HK-2 (cell line): ENCODE data around the gene TSHZ2.
"Not testable (repeated sequence)": the region's sequence is repeated elsewhere in the genome, so short reads cannot be mapped to it uniquely, and the experiment has no call there.

Experiments used
- DNase-seq: peaks from one replicate; pipeline ENCODE4 v3.0.0-alpha.2; 2018; ENCODE audit not compliant: unreplicated experiment

Gene TSHZ2

DNA sequence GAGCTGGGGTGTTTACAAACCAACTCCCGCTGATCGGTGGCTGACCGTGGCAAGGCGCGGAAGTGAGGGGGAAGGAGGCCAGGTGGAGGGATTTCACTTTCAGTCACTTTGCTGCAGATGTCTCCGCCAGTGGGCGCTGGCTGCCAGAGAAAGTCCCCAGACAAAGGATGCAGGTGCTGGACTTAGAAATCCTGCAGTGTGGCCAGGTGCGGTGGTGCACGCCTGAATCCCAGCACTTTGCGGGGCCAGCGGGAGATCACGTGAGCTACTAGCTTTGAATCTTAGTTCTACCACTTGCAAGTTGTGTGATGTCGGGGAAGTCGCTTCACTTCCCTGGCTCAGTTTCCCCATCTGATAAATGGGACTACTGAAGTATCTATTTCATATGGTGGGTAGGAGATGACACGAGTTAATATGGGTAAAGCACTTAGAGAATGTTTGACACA is 441.1 kb downstream of the TSHZ2 start:
- DNase-seq: peak; percentile 7

DNA sequence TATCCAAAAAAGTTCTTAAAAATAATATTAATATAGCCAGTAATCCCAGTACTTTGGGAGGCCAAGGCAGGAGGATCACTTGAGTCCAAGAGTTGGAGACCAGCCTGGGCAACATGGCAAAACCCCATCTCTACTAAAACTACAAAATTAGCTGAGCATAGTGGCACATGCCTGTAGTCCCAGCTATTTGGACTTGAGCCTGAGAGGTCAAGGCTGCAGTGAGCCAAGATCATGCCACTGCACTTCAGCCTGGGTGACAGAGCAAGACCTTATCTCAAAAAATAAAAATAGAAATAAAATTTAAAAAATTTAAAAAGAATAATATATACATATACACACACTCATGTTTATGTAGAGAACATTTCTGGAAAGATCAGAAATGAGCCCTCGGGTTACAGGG is 441.7 kb downstream of the TSHZ2 start:
- not testable (repeated sequence) for DNase-seq

DNA sequence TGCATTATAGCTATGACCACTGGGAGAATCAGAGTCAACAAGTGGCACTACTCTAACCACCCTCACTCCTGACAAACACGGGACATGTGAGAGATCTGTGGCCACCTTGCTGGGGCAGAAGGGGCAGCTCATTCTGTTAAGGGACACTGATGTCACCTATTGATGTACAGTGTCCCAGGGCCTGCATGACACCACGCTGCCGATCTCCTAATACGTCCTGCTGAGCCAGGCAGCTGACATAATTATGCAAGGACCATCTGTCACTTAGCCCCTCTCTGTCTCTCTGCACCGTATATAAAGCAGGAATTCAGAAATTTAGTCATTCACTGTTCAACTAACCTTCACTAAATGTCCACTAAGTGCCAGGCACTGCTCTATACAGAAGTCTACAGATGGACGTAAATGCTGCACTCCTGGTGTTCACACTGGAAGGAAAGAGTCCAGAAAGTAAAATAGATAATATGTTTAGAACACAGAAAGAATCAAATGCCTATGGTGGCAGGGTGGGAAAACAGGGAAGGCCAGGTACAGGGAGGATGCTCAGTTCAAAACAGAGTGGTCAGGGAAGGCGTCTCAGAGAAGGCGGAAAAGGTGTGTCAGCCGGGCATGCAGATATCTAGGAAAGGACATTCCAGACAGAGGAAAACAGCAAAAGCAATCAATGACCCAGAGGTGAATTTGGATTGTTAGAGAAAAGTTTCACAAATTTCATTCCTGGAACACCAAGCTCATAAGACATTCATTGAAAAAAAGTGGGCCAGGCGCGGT is 447.7 kb downstream of the TSHZ2 start:
- DNase-seq: no peak

DNA sequence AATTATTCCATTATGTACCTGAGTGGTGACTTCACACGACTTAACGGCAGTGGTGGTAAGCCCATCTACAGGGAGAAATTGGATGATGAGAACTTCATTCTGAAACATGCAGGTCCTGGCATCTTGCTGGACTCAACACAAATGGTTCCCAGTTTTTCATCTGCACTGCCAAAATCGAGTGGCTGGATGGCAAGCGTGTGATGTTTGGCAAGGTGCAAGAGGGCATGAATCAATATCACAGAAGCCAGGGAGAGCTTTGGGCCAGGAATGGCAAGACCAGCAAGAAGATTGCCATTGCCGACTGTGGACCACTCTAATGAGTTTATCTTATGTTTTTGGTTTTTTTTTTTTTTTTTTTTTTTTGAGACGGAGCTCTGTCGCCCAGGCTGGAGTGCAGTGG is 449.2 kb downstream of the TSHZ2 start:
- DNase-seq: no peak

DNA sequence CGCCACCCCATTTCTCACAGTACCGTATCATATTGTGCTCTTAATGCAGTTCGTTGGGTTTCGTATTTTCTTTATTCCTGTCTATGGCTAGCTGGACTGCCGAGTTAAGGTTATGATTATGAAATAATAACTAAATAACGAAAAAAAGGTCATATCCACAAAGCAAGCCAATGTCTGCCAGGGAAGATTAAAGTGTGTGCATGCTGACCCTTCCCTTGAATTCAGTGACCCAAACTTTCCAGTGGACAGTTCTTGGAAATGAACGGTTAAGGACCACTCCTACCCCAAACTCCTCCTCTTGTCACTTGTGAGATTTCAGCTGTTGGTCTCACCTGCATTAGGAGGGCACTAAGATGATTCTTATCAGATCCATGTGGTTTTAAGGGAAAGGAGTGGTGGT is 449.9 kb downstream of the TSHZ2 start:
- DNase-seq: no peak

DNA sequence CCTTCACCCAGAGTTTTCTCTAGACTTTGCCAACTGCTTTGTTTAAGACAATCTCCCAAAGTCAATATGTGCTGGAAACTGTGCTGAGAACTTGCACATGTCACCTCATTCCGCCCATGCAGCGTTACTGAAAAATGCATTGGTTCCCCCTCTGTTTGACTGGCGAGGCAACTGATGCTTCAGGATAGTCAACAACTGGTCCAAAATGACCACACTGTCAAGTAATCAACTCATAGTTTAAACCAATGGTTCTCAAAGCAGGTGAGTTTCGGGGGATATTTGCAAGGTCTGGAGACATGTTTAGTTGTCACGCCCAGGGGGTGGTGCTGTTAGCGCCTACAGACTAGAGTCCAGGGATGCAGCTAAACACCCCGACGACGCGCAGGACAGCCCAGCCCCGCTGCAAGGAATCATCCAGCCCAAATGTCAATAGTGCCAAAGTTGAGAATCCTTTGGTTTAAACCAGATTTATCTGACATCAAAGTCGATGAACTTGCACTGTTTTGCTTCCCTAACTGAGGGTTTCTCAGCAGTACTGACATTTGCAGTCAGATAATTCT is 451.5 kb downstream of the TSHZ2 start:
- no peak for DNase-seq

DNA sequence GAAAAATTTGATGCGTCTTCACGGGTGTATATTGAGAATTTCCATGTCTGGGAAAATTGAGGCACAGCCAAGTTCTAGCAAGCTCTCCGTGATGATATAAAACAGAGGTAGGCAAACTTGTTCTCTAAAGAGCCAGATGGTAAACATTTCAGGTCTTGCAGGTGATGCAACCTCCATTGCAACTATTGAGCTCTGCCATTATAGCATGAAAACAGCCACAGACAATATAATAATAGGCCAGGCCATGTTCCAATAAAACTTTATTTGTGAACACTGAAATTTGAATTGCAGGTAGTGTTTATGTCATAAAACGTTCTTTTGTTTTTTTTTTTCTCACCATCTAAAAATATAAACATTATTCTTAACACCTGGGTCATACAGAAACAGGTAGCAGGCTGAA is 453.3 kb downstream of the TSHZ2 start:
- DNase-seq: no peak

DNA sequence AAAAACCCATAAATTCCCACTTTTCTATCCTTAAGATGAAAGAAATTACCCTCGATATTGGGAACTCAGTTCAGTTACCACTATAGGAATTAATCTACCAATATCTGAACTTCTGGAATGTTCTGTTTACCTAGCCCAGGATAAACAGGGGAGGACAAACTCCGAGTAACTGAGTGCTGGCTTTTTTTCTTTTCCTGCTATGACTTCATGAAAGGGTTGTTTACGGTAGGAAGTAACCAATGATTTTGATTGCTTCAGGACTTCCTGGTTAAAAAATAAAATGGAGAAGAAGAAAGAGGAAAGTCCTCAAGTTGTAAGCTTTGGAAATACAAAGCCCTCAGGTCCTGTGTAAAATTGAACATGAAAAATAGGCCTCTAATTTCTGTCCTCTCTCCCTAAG is 453.8 kb downstream of the TSHZ2 start:
- no peak for DNase-seq

DNA sequence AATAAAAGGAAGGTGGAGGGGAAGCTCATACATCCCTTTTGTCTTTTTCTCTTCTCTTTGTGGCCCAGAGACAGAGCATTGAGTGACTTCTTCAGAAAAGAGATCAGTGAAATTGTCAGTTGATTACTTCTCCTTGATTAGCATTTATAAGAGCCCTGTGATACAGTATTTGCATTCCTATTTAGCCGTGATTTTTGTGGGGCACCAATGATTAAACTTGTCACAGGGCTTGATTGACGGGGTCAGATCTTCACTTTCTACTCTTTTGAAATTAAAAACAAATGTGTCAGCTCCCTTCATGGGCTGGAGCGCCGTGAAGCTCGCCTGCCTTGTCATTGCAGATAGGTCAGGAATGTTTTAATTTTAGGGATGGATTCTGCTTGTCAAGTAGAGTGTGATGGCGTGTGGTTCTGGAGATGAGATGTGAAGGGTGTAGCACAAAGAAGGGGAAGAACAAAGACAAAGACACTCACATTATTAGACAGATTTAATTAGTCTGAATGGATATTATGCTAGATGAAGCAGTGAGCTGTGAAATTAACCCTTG is 454.7 kb downstream of the TSHZ2 start:
- DNase-seq: no peak

DNA sequence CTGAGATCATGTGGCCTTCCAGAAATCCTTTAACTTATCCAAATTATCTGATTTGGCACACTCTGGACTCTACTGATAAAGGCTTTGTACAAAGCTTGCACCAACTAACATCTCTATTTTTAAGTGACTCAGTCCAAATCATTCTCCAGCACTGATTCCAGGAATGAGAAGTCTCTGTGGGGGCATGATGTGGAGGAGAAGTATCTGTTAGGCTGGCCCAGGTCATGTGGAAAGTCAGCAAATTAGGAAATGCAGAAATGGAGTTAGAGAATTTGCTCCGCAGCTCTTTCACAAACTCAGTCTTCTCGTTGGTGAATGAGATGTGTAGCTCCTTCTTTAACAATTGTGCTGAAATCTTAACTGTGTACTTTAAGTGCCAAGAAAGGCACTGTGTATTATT is 455.8 kb downstream of the TSHZ2 start:
- DNase-seq: no peak

DNA sequence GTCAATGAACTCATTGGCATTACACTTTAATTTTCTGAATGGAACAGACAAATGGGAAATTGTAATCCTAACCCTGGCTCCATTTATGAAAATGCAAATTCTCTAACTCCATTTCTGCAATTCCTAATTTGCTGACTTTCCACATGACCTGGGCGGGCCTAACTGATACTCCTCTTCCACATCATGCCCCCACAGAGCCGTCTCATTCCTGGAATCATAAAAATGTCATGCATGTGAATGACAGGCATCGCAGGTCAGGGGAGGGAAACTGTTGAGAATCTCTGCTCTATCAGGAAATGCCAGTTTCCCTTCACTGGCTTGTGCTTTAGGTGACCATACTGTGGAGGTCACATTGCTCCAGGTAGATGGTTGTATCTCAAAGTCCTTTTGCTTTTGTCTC is 456.4 kb downstream of the TSHZ2 start:
- no peak for DNase-seq

DNA sequence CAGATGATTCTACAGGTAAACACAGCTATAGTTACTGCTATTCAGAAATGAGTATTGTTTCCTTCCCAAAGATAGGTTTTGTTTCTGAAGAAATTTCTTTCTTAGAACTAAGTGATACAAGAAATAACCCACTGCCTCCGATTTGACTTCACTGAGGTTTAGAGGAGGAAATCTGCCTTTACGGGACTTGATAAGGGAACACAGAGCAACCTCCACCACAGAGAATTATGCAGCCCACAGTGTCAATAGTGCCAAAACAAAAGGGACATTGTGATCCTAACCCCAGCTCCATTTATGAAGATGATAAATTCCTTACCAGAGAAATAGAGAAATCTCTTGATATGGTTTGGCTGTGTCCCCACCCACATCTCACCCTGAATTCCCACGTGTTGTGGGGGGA is 456.8 kb downstream of the TSHZ2 start:
- no peak for DNase-seq

DNA sequence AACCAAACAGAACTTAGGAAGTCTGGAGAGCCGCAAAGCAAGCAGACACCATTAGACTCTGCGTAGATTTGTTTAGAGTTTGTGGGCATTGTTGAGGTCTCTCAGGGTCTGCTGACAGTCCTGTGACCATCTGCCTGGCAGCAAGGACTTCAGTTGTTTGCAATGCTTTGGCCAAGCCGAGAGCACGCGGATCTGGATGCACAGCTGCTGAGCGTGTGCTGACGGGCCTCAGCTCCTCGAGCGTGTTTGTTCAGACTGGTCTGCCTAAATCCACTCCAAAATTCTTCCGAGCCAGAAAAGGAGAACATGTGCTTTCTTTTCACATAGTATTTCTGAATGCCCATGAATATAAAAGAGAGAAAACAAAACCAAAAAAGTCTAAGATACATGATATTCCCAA is 462.5 kb downstream of the TSHZ2 start:
- no peak for DNase-seq

DNA sequence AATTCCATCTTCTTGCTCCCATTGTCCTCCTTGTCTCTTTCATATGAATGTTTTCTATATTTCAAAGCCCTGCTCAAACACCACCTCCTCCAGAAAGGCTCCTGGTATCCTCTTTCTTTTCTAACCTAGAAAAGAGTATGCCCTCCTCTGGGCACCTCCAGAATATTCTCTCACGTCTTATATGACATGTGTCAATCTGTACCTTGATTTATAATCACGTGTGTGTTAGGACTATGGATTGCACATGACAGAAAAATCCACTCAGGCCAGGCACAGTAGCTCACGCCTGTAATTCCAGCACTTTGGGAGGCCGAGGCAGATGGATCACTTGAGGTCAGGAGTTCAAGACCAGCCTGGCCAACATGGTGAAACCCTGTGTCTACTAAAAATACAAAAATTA is 464.8 kb downstream of the TSHZ2 start:
- DNase-seq: not testable (repeated sequence)

DNA sequence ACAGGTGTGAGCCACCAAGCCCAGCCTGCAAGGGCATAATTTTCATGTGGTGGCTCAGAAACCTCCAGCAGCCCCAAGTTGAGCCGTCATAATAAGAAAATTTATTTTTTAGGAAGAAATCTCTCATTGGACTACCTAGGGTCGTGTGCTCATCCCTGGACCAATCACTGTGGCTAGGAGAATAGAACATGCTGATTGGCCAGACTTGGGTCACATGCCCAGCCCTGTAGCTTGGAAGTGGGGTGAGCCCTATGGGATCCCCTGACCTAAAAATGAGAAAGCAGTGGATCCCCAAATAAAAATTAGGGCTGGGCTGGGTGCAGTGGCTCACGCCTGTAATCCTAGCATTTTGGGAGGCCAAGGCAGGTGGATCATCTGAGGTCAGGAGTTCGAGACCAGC is 466.2 kb downstream of the TSHZ2 start:
- no peak for DNase-seq

DNA sequence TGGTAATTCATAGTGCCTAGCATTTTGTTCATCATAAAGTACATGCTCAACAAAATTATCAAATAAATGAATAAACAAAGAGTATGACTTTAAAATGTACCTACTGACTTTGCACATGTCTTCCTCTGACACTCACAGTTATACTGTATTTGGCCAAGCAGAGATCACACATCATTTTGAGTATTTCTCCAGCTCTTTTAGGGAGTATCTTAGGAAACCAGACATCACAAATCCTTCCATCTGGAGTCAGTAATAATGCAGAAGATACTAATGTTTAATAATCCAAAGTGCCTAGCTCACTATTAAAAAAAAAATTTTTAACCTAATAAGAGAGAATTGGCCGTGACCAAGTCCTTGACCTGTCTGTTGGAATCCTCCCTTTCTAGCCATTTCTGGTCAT is 466.9 kb downstream of the TSHZ2 start:
- no peak for DNase-seq

DNA sequence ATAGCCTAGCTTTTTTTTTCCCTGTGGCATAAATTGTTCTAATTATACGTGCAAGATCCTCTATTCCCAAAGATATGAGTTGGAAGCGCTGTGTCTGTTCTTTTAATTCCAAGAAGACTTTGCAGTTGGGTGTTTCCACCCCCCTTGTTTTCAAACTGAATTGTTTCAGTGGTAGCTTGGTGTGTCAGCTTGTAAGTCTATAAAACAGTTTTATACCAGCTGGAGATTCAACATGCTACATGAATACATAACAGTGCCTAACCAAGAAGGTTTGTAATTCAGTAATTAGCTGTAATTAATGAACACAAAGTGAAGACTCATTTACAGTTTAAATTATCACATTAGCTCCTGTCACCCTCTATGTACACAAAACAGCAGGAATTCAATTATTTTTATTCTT is 467.5 kb downstream of the TSHZ2 start:
- DNase-seq: no peak

DNA sequence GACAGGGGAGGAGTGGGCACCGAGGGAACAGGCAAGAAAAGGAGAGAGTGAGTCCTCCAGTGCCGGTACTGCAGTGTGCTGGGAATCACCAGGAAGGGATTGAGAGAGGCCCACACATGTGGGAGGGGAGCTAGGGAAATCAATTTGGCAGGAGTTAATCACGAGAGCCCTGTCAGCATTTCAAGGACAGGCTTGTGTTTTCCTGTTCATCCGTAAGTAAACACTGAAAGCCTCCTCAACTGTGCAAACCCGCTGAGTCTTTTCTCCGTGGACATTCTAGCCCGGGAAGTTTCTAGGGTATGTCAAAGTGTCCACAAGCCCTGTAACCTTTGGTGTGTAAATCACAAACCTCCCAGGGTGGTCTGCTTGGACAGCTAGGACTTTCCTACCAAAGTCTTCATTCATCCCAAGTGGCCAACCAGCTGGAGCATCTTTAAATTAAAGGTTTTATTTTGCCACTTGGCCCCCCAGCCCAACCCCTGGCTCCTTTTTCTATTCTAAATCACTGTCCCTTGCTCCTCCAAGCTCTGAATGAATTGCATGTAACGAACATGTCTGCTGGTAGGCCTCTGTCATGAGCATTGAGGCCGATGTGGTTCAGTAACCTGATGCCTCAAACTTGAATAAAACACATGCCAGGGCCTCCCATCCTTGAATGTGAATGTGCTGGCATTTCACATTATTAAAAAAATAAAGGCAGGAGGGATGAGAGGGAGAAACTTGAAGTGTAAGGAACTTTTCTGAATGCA is 472.4 kb downstream of the TSHZ2 start:
- DNase-seq: no peak

DNA sequence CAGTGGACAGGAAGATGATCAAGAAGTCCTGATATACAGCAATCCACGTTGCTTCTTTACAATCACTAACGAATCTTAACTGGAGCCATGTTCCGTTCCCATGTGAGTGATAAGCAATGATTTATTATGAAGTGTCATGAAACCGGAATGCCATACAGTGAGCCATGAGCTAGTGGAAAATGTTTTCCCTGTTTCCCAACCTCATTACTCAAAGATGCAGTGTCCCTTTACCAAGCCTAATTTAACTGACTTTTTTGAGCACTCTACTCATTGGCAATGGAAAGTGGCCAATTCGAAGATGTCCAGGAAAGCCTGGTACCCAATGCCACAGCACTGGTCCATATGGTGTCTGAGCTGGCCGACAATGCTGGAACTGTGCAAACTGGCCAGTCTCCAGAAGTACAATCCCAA is 473.2 kb downstream of the TSHZ2 start:
- DNase-seq: no peak

DNA sequence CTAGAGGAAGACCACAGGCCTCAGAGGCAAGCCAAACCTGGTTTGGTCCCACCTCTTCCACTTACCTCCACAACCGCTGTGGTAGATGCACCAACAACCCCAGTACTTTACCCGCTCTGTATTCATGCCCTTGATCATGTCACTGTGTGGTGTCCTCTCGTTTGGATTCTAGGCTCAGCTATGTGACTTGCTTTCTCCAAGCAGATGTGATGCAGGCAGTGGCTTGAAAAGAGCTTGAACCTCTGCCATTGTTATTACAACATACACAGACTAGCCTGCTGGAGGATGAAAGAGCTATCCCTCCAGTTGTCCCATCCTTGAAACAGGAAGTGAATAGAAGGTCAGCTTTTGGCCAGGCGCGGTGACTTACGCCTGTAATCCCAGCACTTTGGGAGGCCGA is 473.8 kb downstream of the TSHZ2 start:
- DNase-seq: no peak

DNA sequence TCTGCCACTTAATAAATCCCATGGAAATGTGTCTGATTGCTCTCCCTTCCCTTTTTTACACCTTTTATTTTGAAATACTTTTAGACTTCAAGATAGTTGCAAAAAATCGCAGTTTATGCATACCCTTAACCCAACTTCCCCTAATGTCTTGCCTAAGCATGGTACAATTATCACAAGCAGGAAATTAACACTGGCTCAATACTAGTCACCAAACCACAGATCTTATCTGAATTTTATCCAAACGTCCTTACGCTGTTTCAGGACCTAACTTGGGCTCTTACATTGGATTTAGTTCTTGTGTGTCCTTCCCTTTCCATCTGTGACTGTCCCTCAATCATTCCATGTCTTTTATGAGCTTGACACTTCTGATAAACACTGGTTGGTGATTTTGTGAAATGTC is 475.2 kb downstream of the TSHZ2 start:
- DNase-seq: no peak

DNA sequence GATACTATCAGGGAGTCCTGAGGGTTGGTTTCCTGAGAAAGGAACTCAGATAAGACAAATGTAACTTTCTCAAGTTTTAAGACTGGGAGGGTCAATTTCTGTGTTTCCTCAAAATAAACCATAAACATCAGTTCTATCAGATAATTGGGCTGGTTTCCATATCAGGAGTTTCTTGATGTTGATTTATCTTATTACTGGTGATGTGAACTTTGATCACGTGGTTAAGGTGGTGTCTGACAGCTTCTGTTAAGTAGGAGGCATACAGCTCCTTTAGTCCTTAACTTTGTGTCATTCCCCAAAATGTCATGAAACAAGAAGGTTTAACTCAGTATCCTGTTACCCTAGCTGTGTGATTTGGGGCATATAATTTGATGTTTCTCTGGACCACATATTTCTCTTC is 476.3 kb downstream of the TSHZ2 start:
- DNase-seq: no peak

DNA sequence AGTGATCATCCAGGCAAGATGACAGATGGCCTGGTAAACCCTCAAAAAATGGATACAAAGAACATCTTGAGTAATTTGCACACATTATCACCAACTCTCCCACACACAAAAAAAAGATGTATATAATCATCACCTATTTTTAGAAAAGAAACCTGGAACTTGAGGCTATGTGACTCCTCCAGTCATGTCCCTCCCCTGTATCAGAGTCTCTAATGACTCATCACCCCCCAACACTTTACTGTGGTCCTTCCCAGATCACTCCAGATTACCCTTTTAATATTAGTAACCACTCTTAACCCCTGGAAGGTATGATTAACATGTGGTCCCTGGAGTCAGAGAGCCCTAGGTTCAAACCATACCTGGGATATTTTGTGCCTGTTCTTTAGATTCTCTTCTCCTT is 476.7 kb downstream of the TSHZ2 start:
- DNase-seq: no peak
